Middle frontal gyrus (tissue), 1 donor: Measurements from ENCODE around the gene FXYD5.
"Not testable (repeated sequence)": the region's sequence is repeated elsewhere in the genome, so short reads cannot be mapped to it uniquely, and the experiment has no call there.

Experiments
- DNase-seq: peaks from one replicate; pipeline ENCODE4 v3.0.0-alpha.2; 2015; ENCODE audit warnings: low spot score; ENCODE audit errors: extremely low spot score

Gene FXYD5

GRCh38 chr19:35119578-35120155, 34.9 kb upstream of the FXYD5 start:
- no peak for DNase-seq

DNA sequence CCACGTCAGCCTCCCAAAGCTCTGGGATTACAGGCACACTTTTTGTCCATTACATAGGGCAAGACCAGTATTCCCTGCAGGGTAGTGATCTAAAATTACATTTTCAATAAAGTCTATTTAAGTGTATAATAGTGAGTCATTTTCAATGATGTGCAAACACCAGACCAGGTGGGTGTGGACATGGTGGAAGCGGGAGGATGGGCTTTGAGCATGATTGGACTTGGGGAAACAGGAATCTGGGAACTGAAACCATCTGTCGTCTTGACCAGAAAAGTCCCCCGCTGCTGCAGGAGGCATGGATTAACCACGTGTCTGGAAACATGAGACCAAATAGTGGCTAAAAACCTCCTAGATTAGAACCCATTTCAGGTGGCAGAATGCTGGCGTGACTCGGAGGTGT, 34.0 kb upstream of the FXYD5 start:
- no peak for DNase-seq

DNA sequence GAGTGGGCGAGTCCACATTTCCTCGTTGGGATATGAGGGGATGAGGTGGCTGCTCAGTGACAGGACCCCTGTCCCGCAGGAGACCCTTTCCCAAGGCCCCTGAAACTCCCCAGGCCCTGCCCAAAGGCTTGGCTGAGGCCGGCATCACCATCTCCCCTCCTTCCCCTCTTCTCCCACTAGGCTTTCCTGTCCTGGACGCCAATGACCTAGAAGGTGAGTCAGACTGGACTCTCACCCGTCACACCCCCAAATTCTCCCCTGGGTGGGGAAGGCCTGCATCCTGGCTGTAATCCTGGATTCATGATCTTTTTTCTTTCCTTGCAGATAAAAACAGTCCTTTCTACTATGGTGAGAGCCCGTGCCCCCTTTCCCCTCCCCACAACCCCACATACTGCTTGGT, 33.6 kb upstream of the FXYD5 start:
- DNase-seq, result no peak

- DNase-seq, result no peak
Observed at GRCh38 chr19:35122687-35123551, 31.6 kb upstream of the FXYD5 start.

- DNase-seq, result no peak
Observed at GRCh38 chr19:35123573-35123972, 31.0 kb upstream of the FXYD5 start.

DNA sequence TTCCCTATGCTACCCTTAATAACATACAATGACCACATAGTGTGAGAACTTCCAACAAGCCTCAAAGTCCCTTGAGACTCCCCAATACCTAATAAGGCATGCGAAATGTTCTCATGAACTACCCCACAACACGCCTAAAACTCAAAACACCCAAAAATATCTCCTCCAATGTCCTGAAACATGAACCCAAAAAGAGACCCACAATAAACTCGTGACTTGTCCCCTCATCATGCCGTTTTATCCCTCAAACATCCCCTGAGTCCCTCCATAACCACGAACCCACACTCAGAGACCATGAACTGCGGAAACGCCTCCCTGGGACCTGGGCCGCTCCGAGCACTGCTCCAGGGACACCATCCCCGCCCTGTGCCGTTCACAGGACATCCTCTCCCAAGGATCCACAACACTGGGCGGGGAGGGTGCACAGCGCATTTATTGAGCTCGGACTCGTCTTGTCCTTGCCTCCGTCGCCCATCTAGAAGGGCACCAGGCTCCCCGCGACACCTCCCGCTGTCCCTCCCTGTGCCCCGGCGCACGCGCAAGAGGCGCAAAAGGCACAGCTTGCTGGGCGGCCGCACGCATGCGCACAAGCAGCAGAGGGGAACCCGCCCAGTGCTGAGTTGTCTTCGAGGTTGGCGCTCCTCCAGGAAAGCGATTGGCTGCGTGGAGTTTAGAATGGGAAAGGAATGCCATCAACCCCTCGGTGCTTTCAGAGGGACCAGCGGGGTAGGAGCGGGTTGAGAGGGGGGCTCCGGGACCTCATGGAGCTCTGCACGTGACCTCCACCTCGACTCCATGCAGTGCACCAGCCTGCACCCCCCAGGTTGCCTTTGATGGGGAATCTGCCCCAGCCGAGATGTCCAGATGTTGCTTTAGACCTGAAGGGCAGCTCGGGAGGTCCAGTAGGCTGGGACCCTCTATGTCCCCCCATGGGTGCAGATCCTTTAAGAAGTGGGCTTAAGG, 30.2 kb upstream of the FXYD5 start:
- peak; percentile 91 for DNase-seq

- no peak for DNase-seq
Observed at GRCh38 chr19:35125270-35125717, 29.2 kb upstream of the FXYD5 start.

- no peak for DNase-seq
Observed at GRCh38 chr19:35125749-35126623, 28.5 kb upstream of the FXYD5 start.

DNA sequence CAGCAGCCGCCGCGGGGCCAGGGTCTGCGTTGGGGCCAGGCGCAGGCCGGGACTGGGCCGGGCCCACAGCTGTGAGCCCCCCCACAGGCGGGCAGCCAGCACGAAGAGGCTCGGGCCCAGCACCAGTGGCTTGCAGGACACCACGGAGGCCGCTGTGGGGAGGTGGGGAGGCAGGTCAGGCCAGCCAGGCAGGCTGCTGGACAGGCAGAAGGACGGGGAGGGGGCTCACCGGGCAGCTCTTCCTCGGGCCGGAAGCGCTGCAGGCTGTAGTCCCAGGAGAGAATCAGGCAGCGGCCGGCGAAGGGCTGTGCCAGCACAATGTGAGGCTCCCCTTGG, 27.9 kb upstream of the FXYD5 start:
- no peak for DNase-seq

- no peak for DNase-seq
Observed at GRCh38 chr19:35127871-35128270, 26.7 kb upstream of the FXYD5 start.

DNA sequence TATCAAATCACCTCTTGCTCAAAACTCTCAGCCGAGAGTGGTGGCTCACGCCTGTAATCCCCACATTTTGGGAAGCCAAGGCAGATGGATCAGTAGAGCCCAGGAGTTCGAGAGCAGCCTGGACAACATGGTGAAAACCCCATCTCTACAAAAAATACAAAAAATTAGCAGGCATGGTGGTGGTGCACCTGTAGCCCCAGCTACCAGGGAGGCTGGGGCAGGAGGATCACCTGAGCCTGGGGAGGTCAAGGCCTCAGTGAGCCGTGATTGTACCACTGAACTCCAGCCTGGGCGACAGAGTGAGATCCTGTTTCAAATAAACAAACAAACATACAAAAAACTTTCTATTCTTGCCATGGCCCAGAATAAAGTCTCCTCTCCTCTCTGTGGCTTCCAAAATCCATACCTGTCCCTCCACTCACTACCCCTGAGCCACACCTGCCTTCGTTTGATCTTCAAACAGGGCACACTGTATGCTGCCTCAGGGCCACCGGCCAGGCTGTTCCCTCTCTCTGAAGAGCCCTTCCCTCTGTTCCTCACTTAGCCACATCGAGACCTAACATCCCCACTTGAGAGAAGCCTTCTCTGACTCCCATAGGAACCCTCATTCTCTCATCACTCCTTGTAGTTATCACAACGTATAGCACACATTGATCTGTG, 26.0 kb upstream of the FXYD5 start:
- DNase-seq, result no peak

DNA sequence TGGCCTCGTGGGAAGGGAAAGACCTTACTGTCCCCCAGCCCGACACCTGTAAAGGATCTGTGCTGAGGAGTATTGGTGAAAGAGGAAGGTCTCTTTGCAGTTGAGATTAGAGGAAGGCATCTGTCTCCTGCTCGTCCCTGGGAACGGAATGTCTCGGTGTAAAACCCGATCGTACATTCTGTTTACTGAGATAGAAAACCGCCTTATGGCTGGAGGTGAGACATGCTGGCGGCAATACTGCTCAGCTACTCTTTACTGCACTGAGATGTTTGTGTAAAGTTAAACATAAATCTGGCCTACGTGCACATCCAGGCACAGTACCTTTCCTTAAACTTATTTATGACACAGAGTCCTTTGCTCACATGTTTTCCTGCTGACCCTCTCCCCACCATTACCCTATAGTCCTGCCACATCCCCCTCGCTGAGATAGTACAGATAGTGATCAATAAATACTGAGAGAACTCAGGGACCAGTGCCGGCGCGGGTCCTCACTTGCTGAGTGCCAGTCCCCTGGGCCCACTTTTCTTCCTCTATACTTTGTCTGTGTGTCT, 24.7 kb upstream of the FXYD5 start:
- not testable (repeated sequence) for DNase-seq

- DNase-seq, result no peak
Observed at GRCh38 chr19:35130761-35131720, 23.5 kb upstream of the FXYD5 start.

- no peak for DNase-seq
Observed at GRCh38 chr19:35132254-35132653, 22.3 kb upstream of the FXYD5 start.

GRCh38 chr19:35133826-35134225, 20.7 kb upstream of the FXYD5 start:
- DNase-seq, result no peak

DNA sequence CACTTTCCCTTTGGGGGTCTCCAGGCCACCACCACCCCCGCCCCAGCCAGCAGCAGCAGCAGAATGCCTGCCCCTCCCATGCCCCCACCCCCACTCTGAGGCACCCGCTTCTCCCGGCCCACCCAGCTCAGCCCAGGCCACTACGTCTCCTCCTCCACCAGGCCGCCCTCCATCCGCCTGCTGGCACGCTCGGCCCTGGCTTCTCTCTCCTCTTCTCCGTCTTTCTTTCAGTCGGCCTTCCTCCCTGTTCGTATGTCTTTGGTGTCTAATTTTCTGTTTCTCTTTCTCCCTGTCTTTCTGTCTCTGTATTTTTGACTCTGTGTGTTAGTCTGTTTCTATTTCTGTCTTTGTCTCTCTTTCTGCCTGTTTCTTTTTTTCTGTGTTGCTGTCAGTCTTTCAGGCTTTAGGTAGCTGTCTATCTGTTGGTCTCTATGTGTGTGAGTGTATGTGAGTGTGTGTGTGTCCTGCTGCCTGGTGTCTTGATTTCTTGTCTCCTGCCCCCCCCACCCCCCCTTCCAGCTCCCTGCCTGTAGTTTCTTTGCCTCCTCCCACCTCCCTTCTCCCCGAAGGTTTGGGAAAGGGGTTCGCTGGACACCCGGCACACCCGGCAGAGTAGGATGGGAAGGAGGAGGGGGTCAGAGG, 19.8 kb upstream of the FXYD5 start, which contains the start of gene LGI4:
LGI4 (minus strand) TSS at position 459 of the 642 bp plus-strand sequence; CDS start at position 80, 379 bp downstream.
- DNase-seq, result no peak

DNA sequence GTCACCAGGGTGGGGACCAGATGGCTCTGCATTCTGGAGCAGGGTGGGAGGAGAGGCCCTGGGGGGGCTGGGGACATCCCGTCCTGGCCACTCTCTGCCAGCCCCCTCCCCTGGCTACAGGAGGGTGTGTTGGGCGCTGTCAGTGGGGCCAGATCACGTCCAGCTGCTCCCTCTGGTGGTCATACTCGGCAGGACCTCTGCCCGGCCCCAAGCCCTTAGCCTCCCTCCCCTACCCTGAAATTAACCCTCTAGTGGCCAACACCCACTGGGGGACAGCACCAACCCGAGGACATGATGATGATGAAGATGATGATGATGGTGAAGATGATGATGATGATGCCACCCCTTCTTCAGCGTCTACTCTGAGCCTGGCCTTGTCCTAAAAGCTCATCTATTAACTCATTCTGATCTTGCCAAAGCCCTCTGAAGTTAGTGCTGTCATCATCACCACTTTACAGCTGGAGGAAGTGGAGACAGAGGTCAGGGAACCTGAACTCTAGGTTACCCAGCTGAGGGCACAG, 19.1 kb upstream of the FXYD5 start:
- peak; percentile 73 for DNase-seq

DNA sequence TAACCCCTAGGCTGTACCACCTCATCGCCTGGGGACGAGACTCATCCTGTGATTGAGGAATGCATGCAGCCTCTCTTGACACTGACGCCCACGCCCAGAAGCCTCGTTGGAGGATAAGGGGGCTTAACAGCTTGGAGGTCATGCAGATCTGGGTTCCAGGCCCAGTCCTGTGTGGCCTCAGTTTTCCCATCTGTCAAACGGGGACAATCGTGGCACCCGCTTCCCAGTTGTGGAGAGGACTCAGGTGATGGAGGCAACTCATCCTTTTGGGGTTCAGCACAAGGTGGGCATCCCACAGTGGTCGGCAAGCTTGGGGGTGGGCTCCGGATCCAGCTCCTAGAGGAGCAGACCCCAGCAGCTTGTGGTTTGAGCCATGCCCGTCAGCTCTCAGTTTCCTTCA, 18.3 kb upstream of the FXYD5 start:
- no peak for DNase-seq
